NCI-H774 (cell line): ENCODE data around the gene BMP6.
"Not testable (repeated sequence)": the region's sequence is repeated elsewhere in the genome, so short reads cannot be mapped to it uniquely, and the experiment has no call there.

Source experiments
- DNase-seq: peaks from one replicate; lab custom pipeline; 2025; lab: John Stamatoyannopoulos, UW

The BMP6 gene

DNA sequence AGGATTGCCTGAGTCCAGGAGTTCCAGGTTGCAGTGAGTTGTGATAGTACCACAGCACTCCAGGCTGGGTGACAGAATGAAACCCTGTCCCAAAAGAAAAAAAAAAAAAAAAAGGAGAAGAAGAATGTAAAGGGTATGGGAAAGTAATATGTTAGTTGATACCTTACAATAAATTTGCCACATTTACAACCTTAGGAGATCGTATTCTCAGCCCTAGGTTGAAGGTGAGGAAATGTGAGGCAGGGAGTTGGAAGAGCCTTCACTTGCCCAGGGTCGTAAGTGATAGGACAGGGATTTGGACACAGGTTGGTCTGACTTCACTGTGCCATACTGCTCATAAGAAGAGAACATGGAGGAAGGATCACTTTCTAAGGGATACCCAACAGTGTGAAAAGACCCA, 68.6 kb downstream of the BMP6 start:
- no peak for DNase-seq

DNA sequence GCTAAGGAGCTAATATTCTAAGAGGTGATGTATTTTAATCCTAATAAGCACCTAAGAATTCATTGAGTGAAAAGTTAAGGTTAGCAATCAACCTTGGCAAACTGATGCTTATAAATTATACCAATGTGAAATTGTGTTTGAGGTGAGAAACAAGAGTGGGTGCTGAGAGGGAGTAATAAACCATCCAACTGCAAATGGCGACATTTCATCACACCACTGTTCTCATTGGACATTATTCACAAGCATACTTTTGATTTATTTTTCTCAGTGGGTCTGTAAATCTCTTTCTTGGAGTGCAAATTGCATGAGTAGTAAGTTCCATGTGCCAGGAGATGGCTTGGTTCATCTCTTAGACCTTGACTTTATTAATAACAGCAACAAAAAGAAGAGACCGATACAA, 71.5 kb downstream of the BMP6 start:
- DNase-seq: no peak

GRCh38 chr6:7798751-7799150, 72.9 kb downstream of the BMP6 start:
- DNase-seq: no peak

DNA sequence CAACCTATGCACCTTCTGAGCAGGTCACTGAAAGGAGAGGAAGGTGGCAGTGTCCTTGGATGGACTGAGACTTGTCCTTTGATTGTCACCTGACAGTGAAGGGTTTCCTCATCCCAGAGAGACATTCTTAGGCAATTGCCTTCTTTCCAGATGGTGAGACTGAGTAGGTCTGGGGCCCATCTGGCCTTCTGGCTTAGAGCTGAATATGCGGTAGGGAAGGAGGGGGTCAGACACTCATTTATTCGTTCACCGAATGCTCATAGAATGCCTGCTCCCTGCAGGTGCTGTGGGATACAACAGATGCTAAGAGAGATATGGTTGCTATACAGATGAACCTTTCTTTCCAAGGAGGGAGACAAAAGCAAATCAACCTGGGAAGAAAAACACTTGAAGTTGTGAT, 76.8 kb downstream of the BMP6 start:
- DNase-seq: no peak

- no peak for DNase-seq
These were observed 77.3 kb downstream of the BMP6 start for GRCh38 chr6:7803214-7803613.

- DNase-seq: no peak
These were observed 79.4 kb downstream of the BMP6 start for GRCh38 chr6:7805078-7805849.

DNA sequence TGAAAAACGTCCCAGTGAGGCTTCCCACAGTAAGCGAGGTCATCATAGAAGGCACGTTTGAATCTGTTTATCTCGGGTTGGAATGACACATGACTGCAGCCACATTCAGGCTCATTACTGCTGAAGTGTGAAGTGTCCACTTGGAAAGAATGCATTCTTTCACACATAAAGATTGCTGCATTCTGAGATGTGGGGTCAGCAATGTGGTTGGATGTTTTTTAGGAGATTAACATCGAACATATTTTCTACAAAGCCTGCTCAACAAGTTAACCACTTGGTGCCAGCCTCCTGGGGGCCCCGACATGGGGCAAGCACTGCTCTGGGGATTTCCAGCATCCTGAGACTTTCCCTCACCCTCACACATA, 79.9 kb downstream of the BMP6 start:
- no peak for DNase-seq

DNA sequence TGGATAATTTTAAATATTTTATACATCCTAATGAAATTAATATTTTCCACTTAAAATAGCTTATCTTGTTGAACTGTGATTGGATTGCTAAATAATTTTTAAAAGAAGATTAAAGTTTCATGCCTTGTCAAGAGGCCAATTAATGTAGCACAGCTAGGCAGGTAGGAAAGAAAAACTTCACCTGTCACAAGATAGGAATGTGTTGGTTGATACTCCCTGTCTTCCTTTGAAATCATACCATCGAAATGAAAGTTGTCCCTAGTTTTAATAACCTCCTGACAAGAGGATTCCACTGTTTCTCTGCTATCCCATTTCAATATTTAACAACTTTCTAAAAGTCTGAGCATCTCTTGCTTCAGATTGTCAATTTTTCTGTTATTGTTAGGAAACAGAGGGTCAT, 80.8 kb downstream of the BMP6 start:
- no peak for DNase-seq

- DNase-seq: no peak
These were observed 83.4 kb downstream of the BMP6 start for GRCh38 chr6:7809346-7809745.

GRCh38 chr6:7811441-7811840, 85.5 kb downstream of the BMP6 start:
- DNase-seq: no peak

DNA sequence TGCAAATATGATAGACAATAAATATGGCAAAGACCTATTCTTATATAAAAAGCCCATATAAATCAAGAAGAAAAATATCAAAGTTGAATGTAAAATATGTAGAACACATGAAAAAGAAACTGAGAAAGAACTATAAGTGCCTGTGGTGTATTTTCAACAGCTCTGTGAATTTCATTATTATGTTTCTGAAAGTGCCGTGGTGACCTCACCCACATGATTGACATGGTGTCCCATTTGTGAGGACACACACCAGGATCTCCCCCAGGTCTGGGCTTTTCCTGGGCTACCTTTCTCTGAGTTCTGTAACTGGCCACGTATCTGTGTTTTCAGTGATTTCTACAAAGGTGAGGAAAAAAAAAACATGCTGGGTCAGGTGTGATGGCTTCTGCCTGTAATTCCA, 86.7 kb downstream of the BMP6 start:
- DNase-seq: no peak

DNA sequence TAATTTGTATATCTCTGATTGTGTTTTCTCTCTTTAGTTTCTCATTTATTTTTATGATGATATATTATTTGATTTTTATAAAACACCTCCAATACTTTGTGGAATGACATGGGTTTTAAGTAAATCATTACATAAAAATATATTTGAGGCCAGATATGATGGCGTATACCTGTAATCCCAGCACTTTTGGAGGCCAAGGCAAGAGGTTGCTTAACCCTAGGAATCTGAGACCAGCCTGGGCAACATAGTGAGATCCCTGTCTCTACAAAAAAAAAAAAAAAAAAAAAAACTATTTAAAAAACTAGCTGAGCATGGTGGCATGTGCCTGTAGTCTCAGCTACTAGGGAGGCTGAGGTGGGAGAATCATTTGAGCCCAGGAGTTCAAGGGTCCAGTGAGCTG, 87.3 kb downstream of the BMP6 start:
- no peak for DNase-seq

GRCh38 chr6:7813704-7814103, 87.8 kb downstream of the BMP6 start:
- DNase-seq: no peak

- DNase-seq: no peak
These were observed 89.8 kb downstream of the BMP6 start for GRCh38 chr6:7815716-7816115.

GRCh38 chr6:7817184-7817583, 91.3 kb downstream of the BMP6 start:
- DNase-seq: not testable (repeated sequence)

DNA sequence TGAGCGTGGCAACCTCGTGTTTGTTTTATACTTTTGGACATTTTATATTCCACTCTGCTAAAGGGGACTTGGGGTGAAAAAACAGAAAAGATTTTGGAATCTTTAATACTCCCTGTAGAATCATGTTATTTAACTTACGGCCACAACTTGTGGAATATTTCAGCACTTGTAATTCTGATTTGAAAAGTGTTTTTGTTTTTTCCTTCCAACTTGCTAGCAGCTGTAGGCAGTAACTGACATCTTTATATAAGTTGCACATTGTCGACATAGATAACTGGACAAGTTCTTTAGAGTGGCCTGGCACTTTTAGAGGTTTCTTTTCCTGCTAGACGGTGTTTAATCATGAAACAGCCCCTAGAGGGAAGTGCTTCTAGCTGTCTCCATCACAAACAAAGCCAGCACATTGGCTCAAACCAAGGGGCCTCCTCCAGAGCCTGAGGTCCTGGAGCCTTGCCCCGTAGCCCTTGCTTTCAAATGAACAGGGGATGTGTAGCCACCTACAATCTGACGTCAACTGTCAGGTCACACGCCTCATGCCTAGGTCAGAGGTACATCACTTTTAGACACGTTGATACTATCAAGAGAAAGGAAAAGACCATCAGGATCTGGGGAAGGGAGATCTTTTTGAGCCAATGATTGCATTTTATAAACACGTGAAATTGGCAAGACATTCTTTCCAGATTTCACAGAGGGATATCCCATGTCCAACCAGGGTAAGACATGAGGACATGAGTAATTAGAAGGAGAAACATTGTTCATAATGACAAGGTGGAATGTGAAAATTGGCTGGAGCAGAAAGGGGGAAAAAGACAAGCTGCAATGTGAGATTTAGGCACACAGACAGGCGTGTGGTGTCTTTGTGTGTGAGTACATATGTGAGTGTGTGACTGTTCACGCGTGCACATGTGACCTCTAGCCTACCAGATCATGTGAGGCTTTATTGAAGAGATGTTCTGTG, 92.6 kb downstream of the BMP6 start:
- no peak for DNase-seq

- DNase-seq: no peak
These were observed 93.6 kb downstream of the BMP6 start for GRCh38 chr6:7819431-7820015.

DNA sequence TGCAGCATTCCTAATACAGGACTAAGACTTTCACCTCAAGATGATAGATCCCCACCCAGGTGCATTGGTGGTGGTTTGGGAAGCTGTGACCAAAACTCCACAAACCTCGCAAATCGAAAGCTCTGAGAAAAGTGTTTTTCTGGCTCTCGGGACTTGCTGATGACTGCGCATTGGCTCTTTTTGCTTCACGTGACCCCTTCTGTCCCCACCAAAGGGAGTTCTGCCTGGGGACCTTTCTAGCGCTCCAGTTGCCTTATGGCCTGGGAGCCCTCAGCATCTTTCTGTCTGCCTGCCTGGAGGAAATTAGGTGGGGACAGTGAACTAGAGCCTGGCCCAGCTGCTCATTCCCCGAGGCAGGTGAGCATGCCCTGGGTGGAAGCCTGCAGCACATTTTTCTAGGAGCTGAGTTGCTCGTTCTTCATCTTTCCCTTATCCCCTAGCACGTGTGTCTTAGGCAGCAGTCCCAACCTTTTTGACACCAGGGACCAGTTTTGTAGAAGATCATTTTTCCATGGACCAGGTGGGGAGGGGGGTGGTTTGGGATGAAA, 94.5 kb downstream of the BMP6 start:
- DNase-seq: no peak

GRCh38 chr6:7821426-7821825, 95.5 kb downstream of the BMP6 start:
- no peak for DNase-seq

DNA sequence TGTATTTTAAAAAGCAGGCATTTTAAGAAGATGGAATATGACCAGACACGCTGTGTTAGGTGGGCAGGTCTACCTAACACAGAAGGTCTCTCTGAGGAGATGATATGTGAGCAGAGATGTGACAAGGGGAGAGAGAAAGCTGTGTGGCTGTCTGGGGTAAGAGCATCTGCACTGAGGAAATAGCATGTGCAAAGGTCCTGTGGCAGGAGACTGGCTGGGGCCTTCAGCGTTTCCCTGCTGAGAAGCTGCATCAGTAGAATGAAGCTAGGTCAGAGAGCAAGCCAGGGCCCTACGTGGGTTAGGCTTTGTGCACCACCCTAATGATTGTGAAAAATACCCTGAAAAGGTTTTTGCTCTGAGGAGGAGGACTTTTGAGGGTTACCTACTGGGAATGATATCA, 97.7 kb downstream of the BMP6 start:
- no peak for DNase-seq

- no peak for DNase-seq
These were observed 100.1 kb downstream of the BMP6 start for GRCh38 chr6:7825986-7826385.

GRCh38 chr6:7827142-7827541, 101.2 kb downstream of the BMP6 start:
- DNase-seq: no peak

GRCh38 chr6:7828124-7828523, 102.2 kb downstream of the BMP6 start:
- no peak for DNase-seq
